Iris pigment epithelial cell (primary cell): ENCODE results near the gene CFAP299.

Experiments
- DNase-seq: peaks from one replicate; pipeline ENCODE4 v3.0.0-alpha.2; 2011; ENCODE audit warnings: low read depth

Gene CFAP299

DNA sequence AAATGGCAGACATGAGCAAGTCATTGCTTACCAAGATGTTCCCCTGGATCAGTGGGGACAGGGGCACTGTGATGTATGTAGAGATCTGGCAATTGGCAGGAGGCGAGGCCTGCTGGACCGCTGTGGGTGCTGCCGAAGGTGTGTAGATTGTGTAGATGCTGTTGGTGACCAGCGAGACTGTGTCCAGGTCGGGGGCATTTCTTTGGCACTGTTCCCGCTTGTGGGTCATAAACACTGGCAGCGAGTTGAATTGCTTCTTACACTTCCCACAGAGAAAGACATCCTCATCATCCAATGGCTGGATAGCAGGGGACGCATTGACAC, 52.7 kb downstream of the CFAP299 start:
- DNase-seq: no peak

DNA sequence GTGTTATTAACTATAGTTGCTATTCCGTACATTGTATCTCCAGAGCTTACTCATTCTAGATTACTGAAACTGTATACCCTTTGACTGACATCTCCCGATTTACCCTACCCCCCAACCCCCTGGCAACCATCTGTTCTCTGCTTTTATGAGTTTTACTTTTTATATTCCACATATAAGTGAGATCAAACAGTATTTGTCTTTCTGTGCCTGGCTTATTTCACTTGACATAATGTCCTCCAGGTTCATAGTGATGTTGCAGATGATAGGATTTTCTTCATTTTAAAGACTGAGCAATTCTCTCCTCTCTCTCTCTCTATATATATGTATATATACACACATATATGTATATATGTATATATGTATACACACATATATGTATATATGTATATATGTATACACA, 54.6 kb downstream of the CFAP299 start:
- no peak for DNase-seq

DNA sequence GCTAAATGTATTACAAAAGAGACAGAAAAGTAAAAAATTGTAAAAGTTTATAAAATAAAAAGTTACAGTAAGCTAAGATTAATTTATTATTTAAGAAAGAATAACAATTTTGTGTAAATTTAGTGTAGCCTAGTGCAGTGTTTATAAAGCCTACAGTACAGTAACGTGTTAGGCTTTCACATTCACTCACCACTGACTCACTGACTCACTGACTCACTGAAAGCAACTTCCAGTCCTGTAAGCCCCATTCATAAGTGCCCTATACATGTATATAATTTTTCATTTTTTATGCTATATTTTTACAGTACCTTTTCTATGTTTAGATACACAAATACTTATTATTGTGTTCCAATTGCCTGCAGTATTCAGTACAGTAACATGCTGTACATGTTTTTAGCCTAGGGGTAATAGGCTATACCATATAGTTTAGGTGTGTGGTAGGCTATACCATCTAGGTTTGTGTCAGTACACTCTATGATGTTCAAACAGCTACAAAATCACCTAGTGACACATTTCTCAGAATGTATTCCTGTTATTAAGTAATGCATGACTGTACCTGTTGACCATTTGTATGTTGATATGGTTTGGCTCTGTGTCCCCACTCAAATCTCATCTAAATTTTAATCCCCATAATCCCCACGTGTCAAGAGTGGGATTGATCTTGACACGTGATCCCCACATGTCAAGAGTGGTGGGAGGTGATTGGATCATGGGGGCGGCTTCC, 57.9 kb downstream of the CFAP299 start:
- peak; percentile 81 for DNase-seq

DNA sequence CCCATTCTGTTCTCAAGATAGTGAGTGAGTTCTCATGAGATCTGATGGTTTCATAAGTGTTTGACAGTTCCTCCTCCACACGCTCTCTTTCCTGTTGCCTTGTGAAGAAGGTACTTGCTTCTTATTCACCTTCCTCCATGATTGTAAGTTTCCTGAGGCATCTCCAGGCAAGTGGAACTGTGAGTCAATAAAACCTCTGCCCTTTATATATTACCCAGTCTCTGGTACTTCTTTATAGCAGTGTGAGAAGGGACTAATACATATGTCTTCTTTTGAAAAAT, 58.4 kb downstream of the CFAP299 start:
- no peak for DNase-seq

DNA sequence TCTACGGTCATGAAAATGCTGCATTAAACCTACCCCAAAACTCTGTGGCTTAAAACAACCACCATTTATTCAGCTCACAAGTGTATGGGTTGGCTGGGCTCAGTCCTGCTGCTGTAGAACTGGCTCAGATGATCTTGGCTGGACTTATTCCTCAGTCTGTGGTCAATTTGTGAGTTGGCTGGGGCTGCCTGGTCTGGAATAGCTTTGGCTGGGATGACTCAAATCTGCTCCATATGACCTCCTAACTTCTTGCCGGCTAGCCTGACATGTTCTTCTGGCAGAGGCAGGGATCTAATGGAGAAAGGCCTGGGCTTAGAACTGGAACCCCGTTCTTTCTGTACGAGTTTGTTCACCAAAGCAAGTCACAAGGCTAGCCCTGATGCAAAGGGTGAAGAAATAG, 71.7 kb downstream of the CFAP299 start:
- DNase-seq: peak; percentile 63

DNA sequence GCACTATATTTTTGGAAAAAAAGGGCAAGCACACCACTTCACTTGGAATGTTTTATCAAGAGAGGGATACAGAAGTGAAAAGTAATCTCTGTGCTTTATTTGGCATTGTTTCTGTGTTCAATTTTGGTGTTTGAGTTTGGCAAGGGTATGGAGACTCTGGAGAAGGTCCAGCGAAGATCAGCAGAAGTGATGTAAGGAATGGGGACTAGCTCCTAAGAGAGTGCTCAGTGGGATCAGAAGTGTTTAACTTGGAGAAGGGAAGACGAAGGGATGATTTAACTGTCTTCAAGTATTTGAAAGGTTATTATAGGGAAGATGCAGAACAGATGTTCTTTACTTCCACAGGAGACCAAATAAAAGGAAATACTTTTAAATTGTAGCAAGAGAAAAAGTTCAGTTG, 74.3 kb downstream of the CFAP299 start:
- no peak for DNase-seq

DNA sequence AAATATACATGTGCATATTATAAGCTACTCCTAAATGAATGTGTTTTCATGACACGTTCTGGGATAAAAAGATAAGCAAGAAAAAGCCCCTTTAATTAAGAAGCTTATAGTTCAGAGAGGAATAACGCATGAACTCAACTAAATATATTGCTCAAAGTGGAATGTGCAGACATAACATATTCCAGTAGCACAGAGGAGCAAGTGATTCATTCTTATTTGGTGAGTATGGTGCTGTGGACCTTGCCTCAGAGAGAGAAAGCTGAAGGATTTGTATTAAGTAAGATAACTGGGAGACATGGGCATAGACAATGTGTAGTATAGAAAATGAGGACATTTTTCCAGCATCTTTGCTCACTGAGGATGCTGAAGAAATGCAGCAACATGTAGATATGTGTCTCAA, 76.8 kb downstream of the CFAP299 start:
- no peak for DNase-seq

DNA sequence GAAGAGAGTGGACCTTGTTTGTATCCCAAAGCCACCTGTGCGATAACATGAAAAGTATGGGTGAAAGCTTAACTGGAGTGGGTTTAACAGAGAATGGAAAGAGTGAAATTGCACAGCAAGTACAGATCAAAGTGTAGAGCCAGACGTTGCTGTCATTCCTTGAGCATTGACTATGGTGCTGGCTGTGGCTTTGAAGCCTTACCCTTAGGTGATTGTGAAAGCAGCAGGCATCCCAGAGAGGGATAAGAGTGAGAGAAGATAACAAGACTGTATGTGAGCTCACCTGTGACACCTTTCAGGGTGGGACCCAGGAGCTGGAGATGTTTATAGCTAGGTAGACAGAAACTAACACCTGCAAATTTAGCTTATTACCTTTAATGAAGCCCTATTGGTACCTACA, 77.6 kb downstream of the CFAP299 start:
- no peak for DNase-seq

DNA sequence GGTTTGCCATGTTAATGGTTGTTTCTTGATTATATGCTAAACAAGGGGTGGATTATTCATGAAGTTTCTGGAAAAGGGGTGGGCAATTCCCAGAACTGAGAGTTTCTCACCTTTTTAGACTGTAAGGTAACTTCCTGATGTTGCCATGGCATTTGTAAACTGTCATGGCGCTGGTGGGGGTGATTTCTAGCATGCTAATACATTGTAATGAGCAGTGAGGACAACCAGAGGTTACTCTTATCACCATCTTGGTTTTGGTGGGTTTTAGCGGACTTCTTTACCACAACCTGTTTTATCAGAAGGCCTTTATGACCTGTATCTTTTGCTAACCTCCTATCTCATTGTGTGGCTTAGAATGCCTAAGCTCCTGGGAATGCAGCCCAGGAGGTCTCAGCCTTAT, 81.5 kb downstream of the CFAP299 start:
- no peak for DNase-seq

DNA sequence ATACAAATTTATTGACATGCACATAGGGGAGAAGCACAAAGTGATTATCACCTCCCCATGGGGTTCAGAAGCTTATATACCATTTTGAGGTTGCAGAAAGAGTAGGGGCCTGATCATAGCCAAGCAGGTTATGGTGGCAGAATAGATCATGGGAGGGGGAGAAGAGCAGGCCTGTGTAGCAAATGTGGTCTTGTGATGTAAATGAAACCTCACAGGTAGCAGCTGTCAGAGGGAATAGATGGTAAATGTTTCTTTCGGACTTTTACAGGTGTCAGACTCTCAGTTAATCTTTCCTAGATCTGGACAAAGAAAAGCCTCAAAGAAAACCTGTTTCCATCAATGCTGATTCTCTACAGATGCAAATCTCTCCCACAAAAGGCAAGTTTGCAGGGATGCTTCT, 84.4 kb downstream of the CFAP299 start:
- no peak for DNase-seq

DNA sequence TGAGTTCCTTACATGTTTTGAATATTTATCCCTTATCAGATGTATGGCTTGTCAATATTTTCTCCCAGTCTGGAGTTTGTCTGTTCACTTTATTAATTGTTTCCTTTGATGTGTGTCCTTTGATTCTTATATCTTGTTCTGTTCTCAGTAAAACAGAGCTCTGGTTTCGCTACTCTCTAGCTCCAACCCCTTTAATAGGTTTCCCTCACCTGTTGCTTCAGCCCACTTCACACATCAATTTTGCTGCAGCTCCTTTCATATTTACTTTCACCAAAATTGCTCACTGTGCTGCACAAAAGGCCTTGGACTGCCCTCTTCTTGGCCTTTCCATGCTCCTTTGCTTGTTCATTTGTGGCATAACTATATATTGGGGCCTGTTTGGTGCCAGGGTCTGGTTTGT, 85.1 kb downstream of the CFAP299 start:
- DNase-seq: no peak

DNA sequence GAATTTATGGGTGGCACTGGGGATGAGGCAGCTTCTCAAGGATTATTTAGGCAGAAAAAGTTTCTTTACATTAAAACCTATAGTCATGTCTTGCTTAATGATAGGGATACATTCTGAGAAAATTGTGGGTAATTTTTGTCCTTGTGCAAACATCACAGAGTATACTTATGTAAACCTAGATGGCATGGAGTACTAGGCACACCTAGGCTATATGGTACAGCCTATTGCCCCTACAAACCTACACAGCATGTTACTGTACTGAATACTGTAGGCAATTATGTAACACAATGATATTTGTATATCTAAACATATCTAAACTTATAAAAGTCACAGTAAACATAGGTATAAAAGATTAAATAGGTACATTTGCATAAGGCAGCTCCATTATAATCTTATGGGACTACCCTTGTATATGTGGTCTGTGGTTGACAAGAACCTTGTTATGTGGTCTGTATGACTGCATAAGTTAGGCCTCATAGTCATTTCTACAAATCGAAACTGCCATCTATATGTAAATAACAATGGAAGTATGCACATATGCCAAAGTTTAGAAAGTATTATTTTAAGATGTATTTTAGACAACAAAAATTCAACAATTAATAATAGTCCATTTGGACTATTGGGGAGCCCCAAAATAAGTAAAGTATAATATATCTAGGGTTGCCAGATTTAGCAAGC, 87.3 kb downstream of the CFAP299 start:
- no peak for DNase-seq

DNA sequence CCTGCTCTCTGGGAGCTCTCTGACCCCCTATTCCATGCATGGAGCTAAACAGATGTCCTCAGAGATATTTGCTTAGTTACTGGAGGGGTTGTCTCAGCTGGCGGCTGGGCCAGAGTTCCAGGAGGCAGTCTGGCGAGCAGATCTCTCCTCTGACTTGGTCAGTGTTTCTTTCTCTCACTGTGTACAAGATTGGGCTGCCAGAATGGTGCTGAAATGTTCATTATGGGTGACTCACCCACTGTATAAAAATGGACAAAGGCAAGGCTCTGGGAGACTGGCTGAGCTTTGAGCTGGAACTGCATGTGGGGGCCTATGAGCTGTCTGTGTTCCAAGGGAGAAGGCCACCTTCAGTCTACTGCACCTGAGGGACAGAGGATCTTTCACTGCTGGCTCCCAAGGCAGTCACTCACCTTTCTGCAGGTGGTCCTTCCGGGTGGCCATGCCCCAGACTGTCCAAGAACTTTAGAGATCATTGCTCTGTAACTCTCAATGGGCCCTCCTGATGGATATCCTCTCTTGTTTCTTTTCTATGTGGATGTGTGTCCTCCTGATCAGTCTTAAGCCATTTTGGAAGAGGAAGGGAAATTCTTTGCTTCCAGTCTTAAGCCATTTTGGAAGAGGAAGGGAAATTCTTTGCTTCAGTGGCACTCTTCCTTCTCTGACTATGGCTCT, 88.2 kb downstream of the CFAP299 start:
- no peak for DNase-seq

DNA sequence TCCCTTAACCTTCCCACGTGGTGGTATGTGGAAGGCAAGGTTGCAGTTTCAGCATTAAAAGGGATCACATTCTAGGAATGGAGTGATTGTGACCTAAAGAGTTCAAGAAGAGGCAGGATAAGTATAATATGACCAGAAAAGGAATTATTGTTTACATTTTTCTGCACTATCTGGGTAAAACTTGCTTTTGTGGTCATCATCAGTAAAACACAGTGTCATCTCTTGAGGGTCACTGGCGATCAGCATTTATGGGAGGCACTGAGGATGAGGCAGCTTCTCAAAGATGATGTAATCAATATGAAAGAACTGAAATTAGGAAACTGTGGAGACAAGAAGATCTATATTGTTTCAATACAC, 88.7 kb downstream of the CFAP299 start:
- DNase-seq: no peak

DNA sequence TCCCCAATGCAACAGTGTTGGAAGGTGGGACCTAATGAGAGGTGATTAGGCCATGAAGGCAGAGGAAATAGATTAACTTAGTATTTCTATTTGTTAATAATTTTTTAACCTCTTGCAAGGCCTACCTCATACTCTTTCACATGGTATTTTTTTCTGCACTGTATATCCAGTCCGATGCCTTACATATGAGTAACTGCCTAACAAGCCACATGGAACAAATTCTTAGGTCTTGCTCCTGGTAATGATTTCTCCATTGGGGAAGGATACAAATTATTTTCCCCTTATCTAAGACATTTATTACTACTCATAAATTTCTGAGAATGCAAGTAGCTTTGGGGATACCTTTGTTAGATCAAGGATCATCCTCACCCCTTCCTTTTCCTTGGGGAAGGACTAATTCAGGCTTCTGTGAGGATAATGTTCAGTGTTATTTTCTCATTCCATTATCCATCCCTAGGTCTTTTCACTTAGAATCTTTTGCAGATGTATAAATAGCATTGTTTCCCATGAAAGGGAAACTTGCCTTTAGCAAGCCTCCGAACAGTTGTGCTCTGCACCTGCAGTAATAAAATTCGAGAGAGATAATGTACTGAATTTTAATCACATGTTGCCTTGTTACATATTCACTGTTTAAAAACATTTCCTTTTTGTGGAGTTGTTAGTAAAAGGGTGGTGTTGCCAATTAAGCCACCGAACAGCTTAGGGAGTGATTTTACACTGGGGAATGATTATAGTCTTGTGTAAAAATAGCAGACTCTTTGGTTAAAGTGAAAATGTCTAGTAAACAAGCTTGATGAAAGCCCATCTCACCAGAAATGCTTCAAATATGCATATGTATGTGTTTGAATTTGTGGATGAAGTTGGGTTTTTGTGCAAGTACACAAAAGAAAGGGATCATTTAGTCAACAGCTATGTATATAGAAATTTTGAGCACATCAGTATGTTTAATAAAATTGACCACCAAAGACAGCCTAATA, 89.9 kb downstream of the CFAP299 start:
- DNase-seq: no peak

DNA sequence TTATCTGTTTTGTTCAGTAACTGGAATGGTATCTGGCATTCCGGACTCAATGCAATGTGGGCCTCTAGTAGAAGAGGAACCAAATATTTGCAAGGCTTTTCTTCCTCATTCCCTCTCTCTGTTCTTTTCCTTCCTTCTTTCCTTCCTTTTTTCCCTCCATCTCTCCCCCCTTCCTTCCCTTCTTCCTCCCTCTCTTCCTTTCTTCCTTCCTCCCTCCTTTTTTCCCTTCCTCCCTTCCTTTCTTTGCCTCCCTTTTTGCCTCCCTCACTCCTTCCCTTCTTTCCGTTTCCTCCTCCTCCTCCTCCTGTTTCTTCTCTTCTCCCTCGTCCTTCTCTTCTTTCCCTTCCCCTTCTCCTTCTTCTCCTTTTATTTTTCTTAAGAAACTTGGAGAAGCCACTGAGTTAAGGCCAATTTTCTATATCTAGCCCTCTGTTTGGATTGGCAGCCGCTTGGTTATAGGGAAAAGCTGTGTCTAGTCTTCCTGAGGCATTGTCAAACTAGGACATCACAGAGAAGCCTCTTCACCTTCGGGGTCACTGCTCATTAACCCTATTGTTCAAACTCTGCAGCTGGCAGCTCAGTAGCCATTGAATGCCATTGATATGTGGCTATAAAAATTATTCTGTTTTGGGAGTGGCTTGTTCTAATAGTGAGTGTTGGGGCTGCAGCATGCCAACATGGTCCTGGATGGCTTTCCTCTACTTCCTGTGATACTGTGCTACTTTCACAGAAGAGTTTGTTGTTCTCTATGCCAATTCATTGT, 95.9 kb downstream of the CFAP299 start:
- DNase-seq: no peak

DNA sequence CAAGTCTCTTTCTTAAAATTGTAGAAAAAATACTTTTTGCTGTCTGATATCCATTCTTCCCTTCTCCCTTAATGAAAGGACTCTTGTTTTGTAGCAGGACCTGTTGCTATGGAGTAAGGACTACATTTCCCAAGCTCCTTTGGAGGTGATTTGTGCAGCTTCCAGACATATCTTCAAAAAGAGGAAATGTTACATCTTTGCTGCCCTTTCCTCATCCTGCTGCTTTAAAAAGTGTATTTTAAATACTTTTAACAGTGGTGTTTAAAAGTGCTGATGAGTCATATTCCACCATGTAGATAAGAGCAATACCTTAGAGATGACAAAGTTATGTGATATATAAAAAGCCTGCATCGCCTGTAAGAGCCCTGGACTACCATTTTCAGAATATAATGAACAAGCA, 98.7 kb downstream of the CFAP299 start:
- DNase-seq: peak; percentile 55

DNA sequence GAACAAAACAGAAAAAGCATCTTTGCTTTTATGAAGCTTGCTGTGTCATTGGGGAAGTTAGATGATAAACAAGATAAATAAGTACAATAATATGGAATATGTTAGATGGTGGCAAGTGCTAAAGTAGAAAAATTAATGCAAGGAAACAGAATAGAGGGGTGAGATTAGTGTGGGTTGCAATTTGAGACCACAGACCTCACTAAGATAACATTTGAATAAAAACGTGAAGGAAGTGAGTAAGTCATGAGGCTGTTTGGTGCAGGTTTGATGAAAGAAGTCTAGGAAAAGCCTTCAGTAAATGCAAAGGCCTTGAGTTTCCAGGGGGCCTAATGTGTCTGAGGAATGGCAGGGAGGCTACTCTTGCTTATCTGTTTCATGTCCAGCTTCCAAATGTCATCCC, 102.5 kb downstream of the CFAP299 start:
- no peak for DNase-seq

DNA sequence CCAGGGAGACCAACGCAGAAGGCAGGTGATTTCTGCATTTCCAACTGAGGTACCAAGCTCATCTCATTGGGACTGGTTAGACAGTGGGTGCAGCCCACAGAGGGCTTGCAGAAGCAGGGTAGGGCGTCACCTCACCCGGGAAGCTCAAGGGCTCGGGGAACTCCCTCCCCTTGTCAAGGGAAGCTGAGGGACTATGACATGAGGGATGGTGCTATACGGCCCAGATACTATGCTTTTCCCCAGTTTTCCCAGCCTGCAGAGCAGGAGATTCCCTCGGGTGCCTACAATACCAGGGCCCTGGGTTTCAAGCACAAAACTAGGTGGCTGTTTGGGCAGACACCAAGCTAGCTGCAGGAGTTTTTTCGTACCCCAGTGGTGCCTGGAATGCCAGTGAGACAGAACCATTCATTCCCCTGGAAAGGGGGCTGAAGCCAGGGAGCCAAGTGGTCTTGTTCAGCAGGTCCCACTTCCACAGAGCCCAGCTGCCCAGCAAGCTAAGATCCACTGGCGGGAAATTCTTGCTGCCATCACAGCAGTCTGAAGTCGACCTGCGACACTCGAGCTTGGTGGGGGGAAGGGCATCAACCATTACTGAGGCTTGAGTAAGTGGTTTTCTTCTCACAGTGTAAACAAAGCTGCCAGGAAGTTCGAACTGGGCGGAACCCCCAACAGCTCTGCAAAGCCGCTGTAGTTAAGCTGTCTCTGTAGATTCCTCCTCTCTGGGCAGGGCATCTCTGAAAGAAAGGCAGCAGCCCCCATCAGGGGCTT, 103.9 kb downstream of the CFAP299 start:
- DNase-seq: peak; percentile 36

DNA sequence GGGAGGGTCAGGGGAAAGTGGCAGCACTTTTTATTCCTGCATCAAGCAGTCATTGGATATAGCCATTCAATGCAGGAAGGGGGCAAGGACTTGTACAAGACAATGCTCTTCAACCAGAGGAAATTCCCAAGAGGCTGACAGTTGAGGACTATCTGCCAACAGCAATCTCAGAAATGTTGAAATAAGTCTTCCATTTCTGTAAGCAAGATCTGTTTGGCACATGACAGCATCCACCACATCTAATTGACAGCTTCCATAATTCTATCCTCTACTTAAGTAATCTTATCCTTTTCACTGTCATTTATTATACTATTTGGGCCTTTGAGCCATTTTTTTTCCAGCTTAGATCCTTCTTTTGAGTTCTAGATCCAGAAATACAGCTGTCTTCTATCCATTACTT, 110.7 kb downstream of the CFAP299 start:
- DNase-seq: no peak

DNA sequence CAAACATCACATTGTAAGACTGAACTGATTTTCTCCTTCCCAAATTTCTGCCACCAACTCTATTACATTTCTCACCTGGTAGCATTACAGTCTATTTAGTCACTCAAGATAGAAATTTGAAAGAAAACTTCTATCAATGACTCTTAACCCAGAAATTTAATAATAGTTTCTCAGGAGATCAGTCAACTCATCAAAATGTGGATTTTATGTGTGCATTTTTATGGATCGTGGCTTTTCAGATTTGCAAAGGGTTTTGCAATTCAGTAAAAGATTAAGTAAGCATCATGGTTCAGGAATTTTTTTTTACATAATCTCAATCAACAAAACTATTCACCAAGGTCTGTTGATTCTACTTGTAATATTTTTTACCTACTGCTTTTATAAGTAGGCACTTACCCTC, 111.1 kb downstream of the CFAP299 start:
- peak; percentile 24 for DNase-seq
